GM12878 (cell line): ENCODE measurements around the gene BORCS5. TPM values are rescaled to one million over a fixed set of nuclear protein-coding genes. Genes with fewer than 3 reads are reported as not detected.

ENCODE experiments used
- ATAC-seq: fragments of 200-7000 bp; cut with Tn5 transposase; 3 replicates; pipeline ENCODE4 v1.9.1; 2020; ENCODE audit warnings: mild to moderate bottlenecking, moderate library complexity
- BruUV-seq: library from RNA; stranded (reverse); fragments of 400-500 nt; replicated peaks from 2 replicates; lab custom pipeline; 2021; lab: Mats Ljungman, UMichigan
- CTCF ChIA-PET: fragments of 300-600 bp; sonication (Branson Sonifier 250); formaldehyde crosslinking; extraction: SDS; loops from one replicate; lab custom pipeline; 2021; ENCODE audit warnings: inconsistent platforms; lab: Yijun Ruan, JAX
- POLR2A ChIA-PET: fragments of 350-600 bp; formaldehyde crosslinking; extraction: SDS; loops from one replicate; lab custom pipeline; 2021; ENCODE audit warnings: inconsistent platforms; lab: Charles Lee
- RAD21 ChIA-PET: fragments of 300-600 bp; sonication (Branson Sonifier 250); formaldehyde crosslinking; loops from one replicate; lab custom pipeline; 2023; ENCODE audit warnings: antibody characterized with exemption; ENCODE audit not compliant: unreplicated experiment; lab: Charles Lee
- SMC1A ChIA-PET: fragments of 300-600 bp; sonication (Branson Sonifier 250); formaldehyde crosslinking; loops from one replicate; lab custom pipeline; 2023; ENCODE audit not compliant: unreplicated experiment, uncharacterized antibody; lab: Charles Lee
- DNase-seq: peaks from one replicate; pipeline ENCODE4 v3.0.0-alpha.2; 2011; ENCODE audit warnings: low read depth, low spot score
- FAIRE-seq: peaks from 3 replicates; lab custom pipeline; 2011; peaks lifted over from hg19 to GRCh38; lab: Jason Lieb, UNC
- H2AFZ ChIP-seq: 2 replicates; pipeline ENCODE4 v1.6.0; 2011; ENCODE audit warnings: low read depth, low read length, control low read depth; ENCODE audit not compliant: control insufficient read depth
- H3K27ac ChIP-seq: 2 replicates; pipeline ENCODE4 v1.5.1; 2011; ENCODE audit warnings: control low read depth; ENCODE audit not compliant: control insufficient read depth, insufficient read depth
- H3K27me3 ChIP-seq, 2 experiments: replicated peaks in 1 of 2; 2 replicates each; pipeline versions ENCODE4 v1.6.0 to v1.6.1; 2011; ENCODE audit warnings: low read length in 1 of 2; ENCODE audit not compliant: control insufficient read depth in 2 of 2, insufficient read depth in 2 of 2
- H3K36me3 ChIP-seq, 2 experiments: 2 replicates each; pipeline ENCODE4 v1.5.1; 2011; ENCODE audit warnings: low read length in 1 of 2; ENCODE audit not compliant: control insufficient read depth in 2 of 2, insufficient read depth in 2 of 2
- H3K4me1 ChIP-seq: 2 replicates; pipeline ENCODE4 v1.6.1; 2011; ENCODE audit warnings: mild to moderate bottlenecking, low read length, moderate library complexity, mixed read lengths; ENCODE audit not compliant: control insufficient read depth, insufficient read depth
- H3K4me2 ChIP-seq: 2 replicates; pipeline ENCODE4 v1.6.0; 2011; ENCODE audit warnings: control low read depth; ENCODE audit not compliant: control insufficient read depth, insufficient read depth
- H3K4me3 ChIP-seq: fragments of 200-600 bp; sonication (generic); 2 replicates; pipeline ENCODE4 v1.5.1; 2016
- H3K79me2 ChIP-seq: 2 replicates; pipeline ENCODE4 v1.6.0; 2011; ENCODE audit warnings: low read length; ENCODE audit not compliant: control insufficient read depth, insufficient read depth
- H3K9ac ChIP-seq: 2 replicates; pipeline ENCODE4 v1.8.0; 2011; ENCODE audit warnings: low read length, control low read depth, mixed read lengths; ENCODE audit not compliant: control insufficient read depth, insufficient read depth
- H3K9me3 ChIP-seq: replicated peaks from 3 replicates; pipeline ENCODE4 v1.5.1; 2011; ENCODE audit warnings: mild to moderate bottlenecking, low read length; ENCODE audit not compliant: control insufficient read depth, insufficient read depth
- H4K20me1 ChIP-seq: 2 replicates; pipeline ENCODE4 v1.6.0; 2011; ENCODE audit not compliant: control insufficient read depth, insufficient read depth
- ETV6 ChIP-seq, 2 experiments: fragments of 450-650 bp in 1 of 2; IDR thresholded peaks in 1 of 2; conservative IDR thresholded peaks in 1 of 2; 2 replicates each; pipeline ENCODE4 v1.6.1; 2014; ENCODE audit warnings: antibody characterized with exemption in 1 of 2, borderline replicate concordance in 1 of 2, low read depth in 1 of 2, mild to moderate bottlenecking in 1 of 2, moderate library complexity in 1 of 2
- FOS ChIP-seq: IDR thresholded peaks from 3 replicates; pipeline ENCODE4 v1.6.1; 2011; ENCODE audit warnings: borderline replicate concordance; ENCODE audit not compliant: insufficient read length; ENCODE audit errors: extremely low read depth
- JUNB ChIP-seq: IDR thresholded peaks from 2 replicates; pipeline ENCODE4 v1.6.1; 2016; ENCODE audit warnings: antibody characterized with exemption, mild to moderate bottlenecking
- MEF2A ChIP-seq: IDR thresholded peaks from 2 replicates; pipeline ENCODE4 v1.6.1; 2011; ENCODE audit warnings: low read depth, mild to moderate bottlenecking, low read length, moderate library complexity; ENCODE audit not compliant: insufficient read depth
- NFIC ChIP-seq: IDR thresholded peaks from 2 replicates; pipeline ENCODE4 v1.6.1; 2012; ENCODE audit warnings: low read depth, mild to moderate bottlenecking, inconsistent platforms, low read length, moderate library complexity
- NFXL1 ChIP-seq: fragments of 450-650 bp; IDR thresholded peaks from 2 replicates; pipeline ENCODE4 v1.6.1; 2017; ENCODE audit warnings: antibody characterized with exemption, mild to moderate bottlenecking, borderline replicate concordance
- SMC3 ChIP-seq: IDR thresholded peaks from 2 replicates; pipeline ENCODE4 v1.6.1; 2011; ENCODE audit warnings: low read length, improper control_type of control experiment, borderline replicate concordance
- SPI1 ChIP-seq: IDR thresholded peaks from 2 replicates; pipeline ENCODE4 v1.6.1; 2011; ENCODE audit warnings: low read depth, mild to moderate bottlenecking, low read length, moderate library complexity, borderline replicate concordance; ENCODE audit not compliant: insufficient read depth
- SREBF2 ChIP-seq: IDR thresholded peaks from 2 replicates; pipeline ENCODE4 v1.6.1; 2012; ENCODE audit warnings: mild to moderate bottlenecking, low read length
- SUZ12 ChIP-seq: fragments of 200-600 bp; sonication (generic); IDR thresholded peaks from one replicate; pipeline ENCODE4 v1.6.1; 2018; ENCODE audit warnings: antibody characterized with exemption, mild to moderate bottlenecking; ENCODE audit not compliant: unreplicated experiment
- YBX1 ChIP-seq: fragments of 450-650 bp; IDR thresholded peaks from 2 replicates; pipeline ENCODE4 v1.6.1; 2016; ENCODE audit warnings: antibody characterized with exemption
- WGBS: methylation state at CpG from one replicate; pipeline ENCODE4 v1.1.6; 2016; ENCODE audit warnings: low lambda C conversion rate; ENCODE audit not compliant: insufficient replicate concordance, insufficient coverage; ENCODE audit errors: missing lambda C conversion rate; 5-methylcytosine and 5-hydroxymethylcytosine counted together
- in situ Hi-C: fragments of 300-500 bp; cut with MboI; formaldehyde crosslinking; loops from 9 replicates; pipeline ENCODE4 v1.14.3; 2018; ENCODE audit warnings: mixed read lengths
- intact Hi-C: fragments of 100-400 bp; cut with micrococcal nuclease; formaldehyde crosslinking; loops from one replicate; pipeline ENCODE4 v1.14.2; 2022; ENCODE audit not compliant: unreplicated experiment
- polyA plus RNA-seq, 11 experiments: library from polyadenylated mRNA; depleted of rRNA in 4 of 11; unstranded in 6 of 11; stranded (reverse) in 5 of 11; fragments of >200 nt; fragmentation: Nextera tagmentation in 4 of 11; fragmentation: Illumina TruSeq in 1 of 11; extraction: Ambion mirVana in 4 of 11; extraction: Trizol in 1 of 11; gene quantifications; 1 replicate in 1 of 11; 2 replicates in 10 of 11; pipeline versions ENCODE4 v1.2.1 to v1.2.3, GENCODE V29; 2011 to 2016; ENCODE audit warnings: inconsistent platforms in 2 of 11, missing spikeins in 2 of 11, low read depth in 1 of 11
- total RNA-seq, 4 experiments: library from RNA; depleted of rRNA in 3 of 4; stranded (reverse); fragments of >200 nt in 3 of 4; fragmentation: Illumina TruSeq in 1 of 4; extraction: Trizol in 1 of 4; gene quantifications; 2 replicates each; pipeline versions ENCODE4 v1.2.1 to v1.2.3, GENCODE V29; 2013 to 2021
- TF ChIP-seq, protein P1 (sequence below): fragments of 450-650 bp; formaldehyde crosslinking; IDR thresholded peaks from 2 replicates; pipeline ENCODE4 v1.5.0; 2022; ENCODE audit warnings: mild to moderate bottlenecking, missing genetic modification characterization
- TF ChIP-seq, protein P2 (sequence below): IDR thresholded peaks from 2 replicates; pipeline ENCODE4 v1.6.1; 2012; ENCODE audit warnings: improper control_type of control experiment, low read depth, low read length; ENCODE audit not compliant: insufficient replicate concordance
- TF ChIP-seq, protein P3 (sequence below): IDR thresholded peaks from 2 replicates; pipeline ENCODE4 v1.6.1; 2011; ENCODE audit warnings: low read depth, mild to moderate bottlenecking, low read length, moderate library complexity, borderline replicate concordance; ENCODE audit errors: extremely low read depth

BORCS5 gene
- total and polyA plus RNA-seq, 10 of the 15 experiments (the other 5 are each of a cell fraction or from before 2014, with no cell fraction given): 1.4 to 39.7 (median 16.1) TPM

DNA sequence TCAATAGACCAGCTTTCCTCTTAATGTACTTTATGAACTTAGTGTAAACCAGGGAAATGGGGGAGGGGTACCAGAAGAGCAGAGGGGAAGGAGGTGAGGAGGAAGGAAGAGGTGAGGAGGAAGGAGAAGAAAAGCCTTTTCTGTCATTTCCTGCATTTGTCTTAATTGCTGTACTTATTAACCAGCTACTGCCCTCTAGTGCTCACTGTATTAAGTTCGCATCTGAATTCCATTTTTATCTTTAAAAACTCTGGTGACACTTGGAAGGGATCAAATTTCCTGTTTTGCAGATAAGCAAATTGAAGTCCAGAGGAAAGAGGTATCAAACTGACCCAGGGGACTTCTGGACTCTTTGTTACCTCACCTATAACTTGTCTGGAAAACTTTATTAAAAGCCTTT lies 29.1 kb upstream of the BORCS5 start:
- SMC1A ChIA-PET: interaction anchor here (0.6 to 8.7 kb wide), 26 partner anchors 12 to 782 kb away, joined by 3 to 112 read pairs (median 3); partner anchors contain the start of gene BCL2L14
- RAD21 ChIA-PET: interaction anchor here (0.7 to 5.6 kb wide), 13 partner anchors 9 to 748 kb away, joined by 3 to 58 read pairs (median 3); no protein-coding TSS in a partner anchor
- Histone ChIP-seq H3K4me2 (no peak overlapping the region), H3K36me3 (no peaks in the 10 kb centered on the region), H3K9me3 (no peaks in the 10 kb centered on the region), H3K79me2 (no peaks in the 10 kb centered on the region), H4K20me1 (no peaks in the 10 kb centered on the region), H3K27me3 (no peaks in the 10 kb centered on the region), H3K9ac (no peak overlapping the region), H2AFZ (no peak overlapping the region), H3K27ac (no peak overlapping the region), H3K4me3 (no peak overlapping the region), H3K4me1 (no peaks in the 10 kb centered on the region)
- intact Hi-C loops (loop anchor here (2.0 to 10.0 kb wide), 4 partner anchors 106 to 291 kb away; no protein-coding TSS in a partner anchor), in situ Hi-C loops (loop anchor here (10.0 kb wide), 1 partner anchor 743 kb away; no protein-coding TSS in a partner anchor)
- peak; percentile 74 for ATAC-seq
- WGBS: 0% methylated on average over 1 of the region's 1 CpG
- POLR2A ChIA-PET: interaction anchor here (0.6 to 0.7 kb wide), 3 partner anchors 15 to 401 kb away, joined by 3 to 6 read pairs (median 5); no protein-coding TSS in a partner anchor
- FAIRE-seq: peak; percentile 84
- peak; percentile 25 for DNase-seq
- no TSS peak for BruUV-seq
- CTCF ChIA-PET: interaction anchor here (0.7 to 14.9 kb wide), 40 partner anchors 8 to 1557 kb away, joined by 3 to 214 read pairs (median 4); partner anchors contain the start of genes BCL2L14, BORCS5 and LRP6
- no peak for TF ChIP-seq SPI1
- TF ChIP-seq, protein P1, sequence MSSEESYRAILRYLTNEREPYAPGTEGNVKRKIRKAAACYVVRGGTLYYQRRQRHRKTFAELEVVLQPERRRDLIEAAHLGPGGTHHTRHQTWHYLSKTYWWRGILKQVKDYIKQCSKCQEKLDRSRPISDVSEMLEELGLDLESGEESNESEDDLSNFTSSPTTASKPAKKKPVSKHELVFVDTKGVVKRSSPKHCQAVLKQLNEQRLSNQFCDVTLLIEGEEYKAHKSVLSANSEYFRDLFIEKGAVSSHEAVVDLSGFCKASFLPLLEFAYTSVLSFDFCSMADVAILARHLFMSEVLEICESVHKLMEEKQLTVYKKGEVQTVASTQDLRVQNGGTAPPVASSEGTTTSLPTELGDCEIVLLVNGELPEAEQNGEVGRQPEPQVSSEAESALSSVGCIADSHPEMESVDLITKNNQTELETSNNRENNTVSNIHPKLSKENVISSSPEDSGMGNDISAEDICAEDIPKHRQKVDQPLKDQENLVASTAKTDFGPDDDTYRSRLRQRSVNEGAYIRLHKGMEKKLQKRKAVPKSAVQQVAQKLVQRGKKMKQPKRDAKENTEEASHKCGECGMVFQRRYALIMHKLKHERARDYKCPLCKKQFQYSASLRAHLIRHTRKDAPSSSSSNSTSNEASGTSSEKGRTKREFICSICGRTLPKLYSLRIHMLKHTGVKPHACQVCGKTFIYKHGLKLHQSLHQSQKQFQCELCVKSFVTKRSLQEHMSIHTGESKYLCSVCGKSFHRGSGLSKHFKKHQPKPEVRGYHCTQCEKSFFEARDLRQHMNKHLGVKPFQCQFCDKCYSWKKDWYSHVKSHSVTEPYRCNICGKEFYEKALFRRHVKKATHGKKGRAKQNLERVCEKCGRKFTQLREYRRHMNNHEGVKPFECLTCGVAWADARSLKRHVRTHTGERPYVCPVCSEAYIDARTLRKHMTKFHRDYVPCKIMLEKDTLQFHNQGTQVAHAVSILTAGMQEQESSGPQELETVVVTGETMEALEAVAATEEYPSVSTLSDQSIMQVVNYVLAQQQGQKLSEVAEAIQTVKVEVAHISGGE: no peak
- no peak for TF ChIP-seq NFXL1
- TF ChIP-seq JUNB: no peak
- TF ChIP-seq SUZ12: no peak
- TF ChIP-seq SMC3: peak; percentile 87
- no peak for TF ChIP-seq MEF2A
- TF ChIP-seq, protein P2, sequence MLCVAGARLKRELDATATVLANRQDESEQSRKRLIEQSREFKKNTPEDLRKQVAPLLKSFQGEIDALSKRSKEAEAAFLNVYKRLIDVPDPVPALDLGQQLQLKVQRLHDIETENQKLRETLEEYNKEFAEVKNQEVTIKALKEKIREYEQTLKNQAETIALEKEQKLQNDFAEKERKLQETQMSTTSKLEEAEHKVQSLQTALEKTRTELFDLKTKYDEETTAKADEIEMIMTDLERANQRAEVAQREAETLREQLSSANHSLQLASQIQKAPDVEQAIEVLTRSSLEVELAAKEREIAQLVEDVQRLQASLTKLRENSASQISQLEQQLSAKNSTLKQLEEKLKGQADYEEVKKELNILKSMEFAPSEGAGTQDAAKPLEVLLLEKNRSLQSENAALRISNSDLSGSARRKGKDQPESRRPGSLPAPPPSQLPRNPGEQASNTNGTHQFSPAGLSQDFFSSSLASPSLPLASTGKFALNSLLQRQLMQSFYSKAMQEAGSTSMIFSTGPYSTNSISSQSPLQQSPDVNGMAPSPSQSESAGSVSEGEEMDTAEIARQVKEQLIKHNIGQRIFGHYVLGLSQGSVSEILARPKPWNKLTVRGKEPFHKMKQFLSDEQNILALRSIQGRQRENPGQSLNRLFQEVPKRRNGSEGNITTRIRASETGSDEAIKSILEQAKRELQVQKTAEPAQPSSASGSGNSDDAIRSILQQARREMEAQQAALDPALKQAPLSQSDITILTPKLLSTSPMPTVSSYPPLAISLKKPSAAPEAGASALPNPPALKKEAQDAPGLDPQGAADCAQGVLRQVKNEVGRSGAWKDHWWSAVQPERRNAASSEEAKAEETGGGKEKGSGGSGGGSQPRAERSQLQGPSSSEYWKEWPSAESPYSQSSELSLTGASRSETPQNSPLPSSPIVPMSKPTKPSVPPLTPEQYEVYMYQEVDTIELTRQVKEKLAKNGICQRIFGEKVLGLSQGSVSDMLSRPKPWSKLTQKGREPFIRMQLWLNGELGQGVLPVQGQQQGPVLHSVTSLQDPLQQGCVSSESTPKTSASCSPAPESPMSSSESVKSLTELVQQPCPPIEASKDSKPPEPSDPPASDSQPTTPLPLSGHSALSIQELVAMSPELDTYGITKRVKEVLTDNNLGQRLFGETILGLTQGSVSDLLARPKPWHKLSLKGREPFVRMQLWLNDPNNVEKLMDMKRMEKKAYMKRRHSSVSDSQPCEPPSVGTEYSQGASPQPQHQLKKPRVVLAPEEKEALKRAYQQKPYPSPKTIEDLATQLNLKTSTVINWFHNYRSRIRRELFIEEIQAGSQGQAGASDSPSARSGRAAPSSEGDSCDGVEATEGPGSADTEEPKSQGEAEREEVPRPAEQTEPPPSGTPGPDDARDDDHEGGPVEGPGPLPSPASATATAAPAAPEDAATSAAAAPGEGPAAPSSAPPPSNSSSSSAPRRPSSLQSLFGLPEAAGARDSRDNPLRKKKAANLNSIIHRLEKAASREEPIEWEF: no peak
- TF ChIP-seq SREBF2: no peak
- TF ChIP-seq YBX1: no peak
- TF ChIP-seq, protein P3, sequence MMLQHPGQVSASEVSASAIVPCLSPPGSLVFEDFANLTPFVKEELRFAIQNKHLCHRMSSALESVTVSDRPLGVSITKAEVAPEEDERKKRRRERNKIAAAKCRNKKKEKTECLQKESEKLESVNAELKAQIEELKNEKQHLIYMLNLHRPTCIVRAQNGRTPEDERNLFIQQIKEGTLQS: no peak
- TF ChIP-seq FOS: no peak
- peak in 1 of 2 experiments; percentile 87; a peak in 2 of 4 replicates for TF ChIP-seq ETV6 (conservative IDR thresholded peaks at IDR 0.05 in 1 of 2, IDR thresholded peaks at IDR 0.05 in 1 of 2; ENCODE audit: borderline replicate concordance in 1 of 2, low read depth in 1 of 2)
- TF ChIP-seq NFIC: no peak
